NCI-H128 (cell line): ENCODE results near the gene SRRM5.

ENCODE experiments used
- DNase-seq: peaks from one replicate; lab custom pipeline; 2025; ENCODE audit not compliant: unreplicated experiment; lab: John Stamatoyannopoulos, UW

Gene SRRM5

GRCh38 chr19:43664018-43664417, 52.1 kb downstream of the SRRM5 start:
- DNase-seq: no peak
